ENCODE results near the gene ST8SIA2.

DNA sequence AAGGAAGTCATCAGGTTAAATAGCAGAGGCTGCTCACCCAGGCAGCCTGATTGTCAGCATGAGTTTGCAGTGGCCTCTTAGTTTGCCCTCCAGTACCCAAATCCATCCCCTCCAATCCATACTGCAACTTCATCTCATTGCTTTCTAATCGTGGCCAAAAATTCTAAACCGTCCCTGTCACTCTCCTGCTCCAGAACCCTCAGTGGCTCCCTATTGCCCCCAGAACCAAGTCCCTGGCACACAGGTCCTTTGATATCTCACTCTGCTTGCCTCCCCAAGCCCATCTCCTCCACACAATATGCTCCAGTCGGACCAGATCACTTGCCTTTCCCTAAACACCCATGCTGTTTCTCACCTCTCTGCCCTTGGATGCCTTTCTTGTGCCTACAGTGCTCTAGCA, 49.7 kb downstream of the ST8SIA2 start:
- TF ChIP-seq, protein P1, sequence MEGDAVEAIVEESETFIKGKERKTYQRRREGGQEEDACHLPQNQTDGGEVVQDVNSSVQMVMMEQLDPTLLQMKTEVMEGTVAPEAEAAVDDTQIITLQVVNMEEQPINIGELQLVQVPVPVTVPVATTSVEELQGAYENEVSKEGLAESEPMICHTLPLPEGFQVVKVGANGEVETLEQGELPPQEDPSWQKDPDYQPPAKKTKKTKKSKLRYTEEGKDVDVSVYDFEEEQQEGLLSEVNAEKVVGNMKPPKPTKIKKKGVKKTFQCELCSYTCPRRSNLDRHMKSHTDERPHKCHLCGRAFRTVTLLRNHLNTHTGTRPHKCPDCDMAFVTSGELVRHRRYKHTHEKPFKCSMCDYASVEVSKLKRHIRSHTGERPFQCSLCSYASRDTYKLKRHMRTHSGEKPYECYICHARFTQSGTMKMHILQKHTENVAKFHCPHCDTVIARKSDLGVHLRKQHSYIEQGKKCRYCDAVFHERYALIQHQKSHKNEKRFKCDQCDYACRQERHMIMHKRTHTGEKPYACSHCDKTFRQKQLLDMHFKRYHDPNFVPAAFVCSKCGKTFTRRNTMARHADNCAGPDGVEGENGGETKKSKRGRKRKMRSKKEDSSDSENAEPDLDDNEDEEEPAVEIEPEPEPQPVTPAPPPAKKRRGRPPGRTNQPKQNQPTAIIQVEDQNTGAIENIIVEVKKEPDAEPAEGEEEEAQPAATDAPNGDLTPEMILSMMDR (tag by site-specific recombination; IDR thresholded peaks at IDR 0.05), result no peak
- no peak for TF ChIP-seq ZNF660 (tag by site-specific recombination; IDR thresholded peaks at IDR 0.05)
- TF ChIP-seq, protein P2, sequence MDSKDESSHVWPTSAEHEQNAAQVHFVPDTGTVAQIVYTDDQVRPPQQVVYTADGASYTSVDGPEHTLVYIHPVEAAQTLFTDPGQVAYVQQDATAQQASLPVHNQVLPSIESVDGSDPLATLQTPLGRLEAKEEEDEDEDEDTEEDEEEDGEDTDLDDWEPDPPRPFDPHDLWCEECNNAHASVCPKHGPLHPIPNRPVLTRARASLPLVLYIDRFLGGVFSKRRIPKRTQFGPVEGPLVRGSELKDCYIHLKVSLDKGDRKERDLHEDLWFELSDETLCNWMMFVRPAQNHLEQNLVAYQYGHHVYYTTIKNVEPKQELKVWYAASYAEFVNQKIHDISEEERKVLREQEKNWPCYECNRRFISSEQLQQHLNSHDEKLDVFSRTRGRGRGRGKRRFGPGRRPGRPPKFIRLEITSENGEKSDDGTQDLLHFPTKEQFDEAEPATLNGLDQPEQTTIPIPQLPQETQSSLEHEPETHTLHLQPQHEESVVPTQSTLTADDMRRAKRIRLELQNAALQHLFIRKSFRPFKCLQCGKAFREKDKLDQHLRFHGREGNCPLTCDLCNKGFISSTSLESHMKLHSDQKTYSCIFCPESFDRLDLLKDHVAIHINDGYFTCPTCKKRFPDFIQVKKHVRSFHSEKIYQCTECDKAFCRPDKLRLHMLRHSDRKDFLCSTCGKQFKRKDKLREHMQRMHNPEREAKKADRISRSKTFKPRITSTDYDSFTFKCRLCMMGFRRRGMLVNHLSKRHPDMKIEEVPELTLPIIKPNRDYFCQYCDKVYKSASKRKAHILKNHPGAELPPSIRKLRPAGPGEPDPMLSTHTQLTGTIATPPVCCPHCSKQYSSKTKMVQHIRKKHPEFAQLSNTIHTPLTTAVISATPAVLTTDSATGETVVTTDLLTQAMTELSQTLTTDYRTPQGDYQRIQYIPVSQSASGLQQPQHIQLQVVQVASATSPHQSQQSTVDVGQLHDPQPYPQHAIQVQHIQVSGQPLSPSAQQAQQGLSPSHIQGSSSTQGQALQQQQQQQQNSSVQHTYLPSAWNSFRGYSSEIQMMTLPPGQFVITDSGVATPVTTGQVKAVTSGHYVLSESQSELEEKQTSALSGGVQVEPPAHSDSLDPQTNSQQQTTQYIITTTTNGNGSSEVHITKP (tag by site-specific recombination; IDR thresholded peaks at IDR 0.05), result no peak
- TF ChIP-seq ZNF157 (tag by site-specific recombination; IDR thresholded peaks at IDR 0.05), result no peak
- TF ChIP-seq, protein P3, sequence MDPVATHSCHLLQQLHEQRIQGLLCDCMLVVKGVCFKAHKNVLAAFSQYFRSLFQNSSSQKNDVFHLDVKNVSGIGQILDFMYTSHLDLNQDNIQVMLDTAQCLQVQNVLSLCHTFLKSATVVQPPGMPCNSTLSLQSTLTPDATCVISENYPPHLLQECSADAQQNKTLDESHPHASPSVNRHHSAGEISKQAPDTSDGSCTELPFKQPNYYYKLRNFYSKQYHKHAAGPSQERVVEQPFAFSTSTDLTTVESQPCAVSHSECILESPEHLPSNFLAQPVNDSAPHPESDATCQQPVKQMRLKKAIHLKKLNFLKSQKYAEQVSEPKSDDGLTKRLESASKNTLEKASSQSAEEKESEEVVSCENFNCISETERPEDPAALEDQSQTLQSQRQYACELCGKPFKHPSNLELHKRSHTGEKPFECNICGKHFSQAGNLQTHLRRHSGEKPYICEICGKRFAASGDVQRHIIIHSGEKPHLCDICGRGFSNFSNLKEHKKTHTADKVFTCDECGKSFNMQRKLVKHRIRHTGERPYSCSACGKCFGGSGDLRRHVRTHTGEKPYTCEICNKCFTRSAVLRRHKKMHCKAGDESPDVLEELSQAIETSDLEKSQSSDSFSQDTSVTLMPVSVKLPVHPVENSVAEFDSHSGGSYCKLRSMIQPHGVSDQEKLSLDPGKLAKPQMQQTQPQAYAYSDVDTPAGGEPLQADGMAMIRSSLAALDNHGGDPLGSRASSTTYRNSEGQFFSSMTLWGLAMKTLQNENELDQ (tag by site-specific recombination; IDR thresholded peaks at IDR 0.05; ENCODE audit: low read depth), result no peak
- no peak for TF ChIP-seq KLF9 (tag by site-specific recombination; IDR thresholded peaks at IDR 0.05; ENCODE audit: low read depth)
- TF ChIP-seq ZNF792 (tag by site-specific recombination; IDR thresholded peaks at IDR 0.05), result no peak
- TF ChIP-seq ZNF777 (tag by site-specific recombination; IDR thresholded peaks at IDR 0.05; ENCODE audit: borderline replicate concordance), result no peak
- TF ChIP-seq ZNF394 (tag by site-specific recombination; IDR thresholded peaks at IDR 0.05; ENCODE audit: borderline replicate concordance), result no peak
